HCT116 (cell line): ENCODE data around the gene PLA2G15. TPM values are rescaled to one million over a fixed set of nuclear protein-coding genes. Genes with fewer than 3 reads are reported as not detected.

Experiments
- ATAC-seq: fragments of 200-7000 bp; cut with Tn5 transposase; 2 replicates; pipeline ENCODE4 v1.9.1; 2020; ENCODE audit warnings: mild to moderate bottlenecking, moderate library complexity
- BruUV-seq: library from RNA; stranded (reverse); fragments of 400-500 nt; replicated peaks from 2 replicates; lab custom pipeline; 2021; lab: Mats Ljungman, UMichigan
- CTCF ChIA-PET: fragments of 300-600 bp; sonication (Branson Sonifier 250); formaldehyde crosslinking; loops from one replicate; lab custom pipeline; 2021; ENCODE audit warnings: antibody characterized with exemption; lab: Charles Lee
- POLR2A ChIA-PET: fragments of 300-600, 350-600 bp; sonication (Branson Sonifier 250); formaldehyde crosslinking; loops from one replicate; lab custom pipeline; 2021; ENCODE audit warnings: antibody characterized with exemption; lab: Charles Lee
- RAD21 ChIA-PET, 2 experiments: fragments of 300-600 bp; sonication (Branson Sonifier 250); formaldehyde crosslinking; loops; one replicate each; lab custom pipeline; 2023; ENCODE audit warnings: low total read pairs in 2 of 2; ENCODE audit not compliant: uncharacterized antibody in 2 of 2, unreplicated experiment in 2 of 2, low non-redundant PET in 1 of 2; lab: Charles Lee
- DNase-seq: peaks from one replicate; pipeline ENCODE4 v3.0.0-alpha.2; 2010; ENCODE audit warnings: low read depth, low spot score
- H2AFZ ChIP-seq: fragments of 200-600 bp; shearing (Covaris generic), sonication (generic); 2 replicates; pipeline ENCODE4 v1.6.1; 2017; ENCODE audit warnings: low read depth, mixed run types, mixed read lengths, antibody characterized with exemption, low read length; ENCODE audit not compliant: poor library complexity, severe bottlenecking
- H3K27ac ChIP-seq: 2 replicates; pipeline ENCODE4 v1.5.1; 2012; ENCODE audit warnings: low read depth, low read length
- H3K27me3 ChIP-seq: fragments of 200-600 bp; sonication (generic); 2 replicates; pipeline ENCODE4 v1.6.1; 2016; ENCODE audit warnings: mixed run types, low read length, mixed read lengths; ENCODE audit not compliant: insufficient read depth
- H3K36me3 ChIP-seq, 2 experiments: fragments of 200-500 bp in 1 of 2; fragments of 200-600 bp in 1 of 2; sonication (Bioruptor generic) in 1 of 2; sonication (generic) in 1 of 2; 2 replicates each; pipeline versions ENCODE4 v1.5.1 to v1.6.1; 2014 to 2016; ENCODE audit warnings: low read length in 2 of 2, inconsistent platforms in 1 of 2, mixed read lengths in 1 of 2, mixed run types in 1 of 2; ENCODE audit not compliant: insufficient read depth in 2 of 2, control insufficient read depth in 1 of 2
- H3K4me1 ChIP-seq, 2 experiments: fragments of 200-600 bp in 1 of 2; sonication (generic) in 1 of 2; 2 replicates each; pipeline versions ENCODE4 v1.5.1 to v1.6.1; 2012 to 2017; ENCODE audit warnings: low read length in 2 of 2, inconsistent platforms in 1 of 2, mild to moderate bottlenecking in 1 of 2, mixed read lengths in 1 of 2, mixed run types in 1 of 2, moderate library complexity in 1 of 2; ENCODE audit not compliant: insufficient read depth in 2 of 2, control insufficient read depth in 1 of 2
- H3K4me2 ChIP-seq: fragments of 200-600 bp; sonication (generic); 2 replicates; pipeline ENCODE4 v1.6.1; 2017; ENCODE audit warnings: mixed run types, low read length, mixed read lengths
- H3K4me3 ChIP-seq, 2 experiments: fragments of 200-600 bp in 1 of 2; sonication (generic) in 1 of 2; replicated peaks in 1 of 2; 2 replicates each; pipeline ENCODE4 v1.5.1; 2011 to 2016; ENCODE audit warnings: low read length in 2 of 2, control low read depth in 1 of 2, low read depth in 1 of 2, mild to moderate bottlenecking in 1 of 2, mixed read lengths in 1 of 2, mixed run types in 1 of 2
- H3K79me2 ChIP-seq: fragments of 200-600 bp; sonication (generic); 2 replicates; pipeline ENCODE4 v1.6.1; 2017; ENCODE audit warnings: mild to moderate bottlenecking, mixed run types, low read length, moderate library complexity, mixed read lengths; ENCODE audit not compliant: insufficient read depth
- H3K9ac ChIP-seq: fragments of 200-600 bp; sonication (generic); 2 replicates; pipeline ENCODE4 v1.6.1; 2016; ENCODE audit warnings: low read length, mixed read lengths
- H3K9me2 ChIP-seq: fragments of 200-600 bp; sonication (generic), shearing (Covaris generic); 2 replicates; pipeline ENCODE4 v1.6.1; 2017; ENCODE audit warnings: mixed run types, mild to moderate bottlenecking, moderate library complexity; ENCODE audit not compliant: insufficient read depth
- H3K9me3 ChIP-seq, 2 experiments: fragments of 200-500 bp in 1 of 2; fragments of 200-600 bp in 1 of 2; sonication (Bioruptor generic) in 1 of 2; sonication (generic) in 1 of 2; 2 replicates each; pipeline ENCODE4 v1.6.1; 2014 to 2017; ENCODE audit warnings: low read length in 2 of 2, mixed read lengths in 2 of 2, inconsistent platforms in 1 of 2, low read depth in 1 of 2, mild to moderate bottlenecking in 1 of 2, mixed run types in 1 of 2, moderate library complexity in 1 of 2; ENCODE audit not compliant: control insufficient read depth in 1 of 2, insufficient read depth in 1 of 2
- H4K20me1 ChIP-seq: fragments of 200-600 bp; sonication (generic), shearing (Covaris generic); 2 replicates; pipeline ENCODE4 v1.6.1; 2017; ENCODE audit warnings: mixed run types, mild to moderate bottlenecking, moderate library complexity; ENCODE audit not compliant: insufficient read depth
- CBX3 ChIP-seq: IDR thresholded peaks from 2 replicates; pipeline ENCODE4 v1.6.1; 2012; ENCODE audit warnings: low read depth
- EGR1 ChIP-seq: IDR thresholded peaks from 2 replicates; pipeline ENCODE4 v1.6.1; 2012; ENCODE audit warnings: low read depth
- EZH2 ChIP-seq: fragments of 200-600 bp; sonication (generic); IDR thresholded peaks from 2 replicates; pipeline ENCODE4 v1.6.1; 2017; ENCODE audit warnings: antibody characterized with exemption, mixed run types
- FOSL1 ChIP-seq: IDR thresholded peaks from 2 replicates; pipeline ENCODE4 v1.6.1; 2012; ENCODE audit warnings: low read depth
- POLR2A ChIP-seq: IDR thresholded peaks from 2 replicates; pipeline ENCODE4 v1.7.0; 2011; ENCODE audit warnings: borderline replicate concordance; ENCODE audit not compliant: insufficient read depth, insufficient read length; ENCODE audit errors: extremely low read depth
- SIN3A ChIP-seq: IDR thresholded peaks from 2 replicates; pipeline ENCODE4 v1.6.1; 2012; ENCODE audit warnings: low read depth
- SP1 ChIP-seq: IDR thresholded peaks from 2 replicates; pipeline ENCODE4 v1.6.1; 2012; ENCODE audit warnings: low read depth
- SRF ChIP-seq: IDR thresholded peaks from 2 replicates; pipeline ENCODE4 v1.6.1; 2012; ENCODE audit warnings: low read depth
- TCF7L2 ChIP-seq: IDR thresholded peaks from 2 replicates; pipeline ENCODE4 v1.7.0; 2011; ENCODE audit warnings: borderline replicate concordance, inconsistent platforms; ENCODE audit not compliant: insufficient read depth, insufficient read length; ENCODE audit errors: extremely low read depth
- YY1 ChIP-seq: IDR thresholded peaks from 2 replicates; pipeline ENCODE4 v1.6.1; 2011; ENCODE audit warnings: low read length, low read depth, moderate library complexity, mild to moderate bottlenecking; ENCODE audit not compliant: insufficient replicate concordance; ENCODE audit errors: extremely low read depth
- ZBTB33 ChIP-seq: IDR thresholded peaks from 2 replicates; pipeline ENCODE4 v1.6.1; 2011; ENCODE audit warnings: mild to moderate bottlenecking, low read length, moderate library complexity; ENCODE audit not compliant: insufficient replicate concordance; ENCODE audit errors: extremely low read depth
- ZFX ChIP-seq: fragments of 450-650 bp; IDR thresholded peaks from 2 replicates; pipeline ENCODE4 v1.6.1; 2017
- intact Hi-C: fragments of 100-400 bp; cut with micrococcal nuclease; formaldehyde crosslinking; loops from 2 replicates; pipeline ENCODE4 v1.10.0; 2022
- total RNA-seq: library from RNA; stranded (reverse); gene quantifications from one replicate; pipeline ENCODE4 v1.2.1, GENCODE V29; 2021; ENCODE audit not compliant: unreplicated experiment
- TF ChIP-seq, protein P1 (sequence below), 3 experiments: fragments of 200-600 bp in 1 of 3; sonication (generic) in 1 of 3; IDR thresholded peaks in 2 of 3; conservative IDR thresholded peaks in 1 of 3; 2 replicates each; pipeline ENCODE4 v1.5.1; 2012 to 2017; ENCODE audit warnings: low read depth in 2 of 3, low read length in 2 of 3, antibody characterized with exemption in 1 of 3, borderline replicate concordance in 1 of 3, control low read depth in 1 of 3, mild to moderate bottlenecking in 1 of 3, mixed read lengths in 1 of 3, mixed run types in 1 of 3, moderate library complexity in 1 of 3; ENCODE audit not compliant: insufficient read depth in 1 of 3

PLA2G15 gene
- total RNA-seq, 1 experiment from 2014 or later, result 7.5 TPM

DNA sequence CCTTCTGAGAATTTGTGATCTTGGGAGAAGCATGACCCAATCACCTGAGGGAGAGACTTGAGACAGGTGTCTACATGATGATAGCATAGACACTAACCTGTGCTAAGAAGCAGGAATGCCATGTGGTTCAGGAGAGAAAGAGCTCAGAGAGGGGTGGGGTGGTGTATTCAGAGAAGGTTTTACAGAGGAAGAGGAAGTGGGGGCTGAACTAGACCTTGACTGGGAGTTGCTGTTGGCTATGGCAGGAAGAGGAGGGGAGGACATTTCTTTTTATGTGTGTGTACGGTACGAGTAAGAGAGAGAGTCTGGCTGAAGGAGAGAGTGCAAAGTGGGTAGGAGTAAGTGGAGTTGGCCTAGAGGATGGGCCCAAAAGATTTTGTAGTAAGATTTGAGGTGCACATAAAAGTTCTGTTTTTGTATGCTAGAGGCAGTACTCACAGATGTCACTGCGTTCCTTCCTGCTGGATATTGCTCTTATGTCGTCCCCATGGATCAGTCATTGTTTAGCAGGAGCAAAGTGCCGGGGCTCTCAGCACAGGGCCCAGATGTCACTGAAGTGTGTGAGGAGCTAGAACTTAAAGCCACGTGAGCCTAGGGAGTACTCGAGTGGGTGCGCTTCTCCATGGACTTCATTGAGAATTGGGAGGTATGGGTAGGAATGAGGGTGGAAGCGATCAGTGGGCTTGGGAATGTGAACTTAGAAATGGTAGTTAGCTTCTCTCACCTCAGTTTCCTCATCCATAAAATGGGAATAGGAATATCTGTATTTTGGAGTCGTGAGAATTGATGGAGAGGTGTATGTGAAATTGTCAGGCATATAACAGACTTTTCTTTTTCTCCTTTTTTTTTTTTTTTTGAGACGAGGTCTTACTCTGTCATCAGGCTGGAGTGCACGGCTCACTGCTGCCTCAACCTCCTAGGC is 41.2 kb downstream of the PLA2G15 start:
- H4K20me1 ChIP-seq, result no peaks in the 10 kb centered on the region
- no peak overlapping the region for H3K4me3 ChIP-seq
- POLR2A ChIA-PET, result no interaction called here
- H3K9me3 ChIP-seq, result no peaks in the 10 kb centered on the region
- no peaks in the 10 kb centered on the region for H3K27me3 ChIP-seq
- intact Hi-C loops, result no loop called here
- DNase-seq (no peak), ATAC-seq (no peak)
- TF ChIP-seq FOSL1, result no peak
- no peak for TF ChIP-seq EZH2
- TF ChIP-seq, protein P1, sequence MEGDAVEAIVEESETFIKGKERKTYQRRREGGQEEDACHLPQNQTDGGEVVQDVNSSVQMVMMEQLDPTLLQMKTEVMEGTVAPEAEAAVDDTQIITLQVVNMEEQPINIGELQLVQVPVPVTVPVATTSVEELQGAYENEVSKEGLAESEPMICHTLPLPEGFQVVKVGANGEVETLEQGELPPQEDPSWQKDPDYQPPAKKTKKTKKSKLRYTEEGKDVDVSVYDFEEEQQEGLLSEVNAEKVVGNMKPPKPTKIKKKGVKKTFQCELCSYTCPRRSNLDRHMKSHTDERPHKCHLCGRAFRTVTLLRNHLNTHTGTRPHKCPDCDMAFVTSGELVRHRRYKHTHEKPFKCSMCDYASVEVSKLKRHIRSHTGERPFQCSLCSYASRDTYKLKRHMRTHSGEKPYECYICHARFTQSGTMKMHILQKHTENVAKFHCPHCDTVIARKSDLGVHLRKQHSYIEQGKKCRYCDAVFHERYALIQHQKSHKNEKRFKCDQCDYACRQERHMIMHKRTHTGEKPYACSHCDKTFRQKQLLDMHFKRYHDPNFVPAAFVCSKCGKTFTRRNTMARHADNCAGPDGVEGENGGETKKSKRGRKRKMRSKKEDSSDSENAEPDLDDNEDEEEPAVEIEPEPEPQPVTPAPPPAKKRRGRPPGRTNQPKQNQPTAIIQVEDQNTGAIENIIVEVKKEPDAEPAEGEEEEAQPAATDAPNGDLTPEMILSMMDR (IDR thresholded peaks at IDR 0.05 in 2 of 3, conservative IDR thresholded peaks at IDR 0.05 in 1 of 3; ENCODE audit: borderline replicate concordance in 1 of 3, insufficient read depth in 1 of 3, low read depth in 2 of 3, low read length in 2 of 3), result no peak
- no peak for TF ChIP-seq TCF7L2
- TF ChIP-seq POLR2A, result no peak
- TF ChIP-seq CBX3, result no peak
- no peak for TF ChIP-seq EGR1
- TF ChIP-seq SP1, result no peak
- TF ChIP-seq ZBTB33, result no peak
- TF ChIP-seq YY1, result no peak
- TF ChIP-seq SIN3A, result no peak
- no peak for TF ChIP-seq ZFX
- no peak for TF ChIP-seq SRF
- BruUV-seq, result no TSS peak
- H3K4me1 ChIP-seq, result peaks cover 0 to 7% of the 10 kb centered on the region in 2 experiments; a peak in 1 of 4 replicates
- H3K79me2 ChIP-seq, result peaks cover 62% of the 10 kb centered on the region
- no peaks in the 10 kb centered on the region for H3K9me2 ChIP-seq
- RAD21 ChIA-PET, result no interaction called here
- H3K36me3 ChIP-seq, result peaks cover 2 to 40% of the 10 kb centered on the region in 2 experiments; a peak in 2 of 4 replicates
- CTCF ChIA-PET, result no interaction called here
- no peak overlapping the region for H3K27ac ChIP-seq
- H3K4me2 ChIP-seq, result no peak overlapping the region
- no peak overlapping the region for H3K9ac ChIP-seq
- H2AFZ ChIP-seq, result no peak overlapping the region
